ENCODE results near the gene USH1G.

DNA sequence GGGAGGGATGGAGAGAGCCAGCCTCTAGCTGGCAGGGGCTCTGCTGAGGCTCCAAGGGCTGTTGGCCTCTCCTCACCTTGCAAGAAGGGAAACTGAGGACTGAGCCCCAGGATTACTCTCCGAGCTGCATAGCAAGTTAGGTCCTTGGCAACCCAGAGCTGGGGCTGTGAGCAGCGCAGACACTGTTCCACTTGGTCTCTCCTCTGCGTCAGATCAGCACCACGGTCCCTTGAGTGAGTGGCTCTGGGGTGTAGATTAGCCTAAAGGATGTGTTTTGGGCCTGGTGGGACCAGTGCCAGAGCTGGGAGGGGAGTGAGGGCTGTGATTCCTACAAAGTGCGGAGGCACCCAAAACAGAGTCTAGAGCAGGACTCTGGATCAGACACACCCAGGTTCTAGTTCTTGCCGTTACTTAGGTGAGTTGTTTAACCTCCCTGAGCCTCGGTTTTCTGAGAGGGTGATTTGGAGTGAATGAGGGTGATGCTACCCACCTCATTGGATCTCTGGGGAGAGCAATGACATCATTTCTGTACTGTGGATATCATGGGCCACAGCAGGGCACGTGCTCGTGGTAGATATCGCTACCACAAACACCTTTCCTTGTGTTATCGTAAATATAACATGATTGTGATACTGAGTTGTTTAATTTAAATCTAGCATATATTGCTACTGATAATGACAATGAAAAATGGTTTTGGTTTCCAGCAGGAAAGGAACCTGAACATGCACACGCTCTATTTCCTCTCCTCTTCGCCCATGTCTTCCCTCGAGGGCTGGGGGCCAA lies 21.5 kb downstream of the USH1G start:
- TF ChIP-seq CTCF (IDR thresholded peaks at IDR 0.05), result no peak
- no peak for TF ChIP-seq ZFX (IDR thresholded peaks at IDR 0.05; ENCODE audit: borderline replicate concordance)
